Activated CD4-positive, alpha-beta T cell treated with anti-CD3 and anti-CD28 coated beads, Interleukin-2, amount 10 ng/mL, durations not matched to agents 7 days and 5 days (primary cell): ENCODE results near the gene MRPL38. TPM values are rescaled to one million over a fixed set of nuclear protein-coding genes. Genes with fewer than 3 reads are reported as not detected.

Source experiments
- CTCF ChIA-PET: fragments of 350-600 bp; sonication (Branson Sonifier 250); formaldehyde crosslinking; loops from one replicate; lab custom pipeline; 2021; ENCODE audit warnings: antibody characterized with exemption; lab: Charles Lee
- POLR2A ChIA-PET: fragments of 350-600 bp; sonication (Branson Sonifier 250); formaldehyde crosslinking; loops from one replicate; lab custom pipeline; 2021; ENCODE audit warnings: antibody characterized with exemption; lab: Charles Lee
- DNase-seq: peaks from one replicate; pipeline ENCODE4 v3.0.0-alpha.2; 2020
- H3K27ac Mint-ChIP-seq: one replicate; pipeline ENCODE4 v1.8.0; 2021; ENCODE audit warnings: mild to moderate bottlenecking, moderate library complexity, mixed read lengths
- H3K27me3 Mint-ChIP-seq: one replicate; pipeline ENCODE4 v1.8.0; 2021; ENCODE audit warnings: mixed read lengths
- H3K36me3 Mint-ChIP-seq: one replicate; pipeline ENCODE4 v1.8.0; 2021; ENCODE audit warnings: low read depth, mixed read lengths
- H3K4me1 Mint-ChIP-seq: one replicate; pipeline ENCODE4 v1.8.0; 2021; ENCODE audit warnings: mixed read lengths
- H3K4me3 Mint-ChIP-seq: one replicate; pipeline ENCODE4 v1.8.0; 2021; ENCODE audit warnings: mild to moderate bottlenecking, moderate library complexity, mixed read lengths
- H3K9me3 Mint-ChIP-seq: one replicate; pipeline ENCODE4 v1.8.0; 2021; ENCODE audit warnings: mixed read lengths
- total RNA-seq, 2 experiments: library from RNA; stranded (reverse); gene quantifications; one replicate each; pipeline ENCODE4 v1.2.3, GENCODE V29; 2021

Gene MRPL38
- 10 to 100 TPM; 95.9 to 97.5 TPM for total RNA-seq

DNA sequence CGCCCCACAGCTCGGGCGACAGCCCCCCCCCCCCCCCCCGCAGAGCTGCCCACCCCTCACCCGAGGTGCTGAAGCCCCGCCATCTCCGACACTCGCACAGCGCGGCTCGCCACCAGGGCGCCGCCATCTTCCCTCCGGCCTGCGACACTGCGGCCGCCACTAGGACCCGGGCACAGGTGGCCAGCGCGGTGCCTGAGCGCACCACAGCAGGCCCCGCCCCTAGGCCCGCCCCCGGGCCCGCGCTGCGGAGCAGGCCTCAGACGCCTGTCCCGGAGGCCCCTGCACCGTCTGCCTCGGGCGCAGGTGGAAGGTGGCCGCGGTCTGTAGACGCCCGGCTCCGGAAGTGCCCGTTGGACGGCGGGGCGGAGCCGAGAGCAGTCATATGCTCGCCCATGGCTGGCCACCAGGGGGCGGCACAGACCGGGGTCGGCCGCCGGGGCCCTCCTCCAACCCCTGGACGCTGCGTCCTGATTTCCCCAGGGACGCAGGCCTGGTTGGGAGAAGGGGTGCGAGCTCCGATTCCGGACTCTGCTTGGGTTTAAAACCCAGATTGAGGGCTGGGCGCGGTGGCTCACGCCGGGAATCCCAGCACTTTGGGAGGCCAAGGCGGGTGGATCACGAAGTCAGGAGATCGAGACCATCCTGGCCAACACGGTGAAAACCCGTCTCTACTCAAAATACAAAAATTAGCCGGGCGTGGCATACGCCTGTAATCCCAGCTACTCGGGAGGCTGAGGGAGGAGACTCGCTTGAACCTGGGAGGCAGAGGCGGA, at the start of gene MRPL38:
Gene MRPL38, minus strand, starts transcription at position 136 of the 773 bp plus-strand sequence. Its CDS starts 9 bp downstream, at position 127.
- ChIA-PET CTCF (interaction anchor here (0.8 to 4.0 kb wide), 18 partner anchors 8 to 240 kb away, joined by 3 to 28 read pairs (median 4); partner anchors contain the start of genes FBF1 and TRIM65), POLR2A (no interaction called here)
- Mint-ChIP-seq H3K27me3 (no peaks in the 10 kb centered on the region), H3K27ac (peak within 1 kb of the TSS; percentile 94), H3K9me3 (no peaks in the 10 kb centered on the region), H3K4me3 (peak within 1 kb of the TSS; percentile 85), H3K36me3 (peaks cover 3% of the 10 kb centered on the region), H3K4me1 (peaks cover 20% of the 10 kb centered on the region)
- peak; percentile 95 for DNase-seq

DNA sequence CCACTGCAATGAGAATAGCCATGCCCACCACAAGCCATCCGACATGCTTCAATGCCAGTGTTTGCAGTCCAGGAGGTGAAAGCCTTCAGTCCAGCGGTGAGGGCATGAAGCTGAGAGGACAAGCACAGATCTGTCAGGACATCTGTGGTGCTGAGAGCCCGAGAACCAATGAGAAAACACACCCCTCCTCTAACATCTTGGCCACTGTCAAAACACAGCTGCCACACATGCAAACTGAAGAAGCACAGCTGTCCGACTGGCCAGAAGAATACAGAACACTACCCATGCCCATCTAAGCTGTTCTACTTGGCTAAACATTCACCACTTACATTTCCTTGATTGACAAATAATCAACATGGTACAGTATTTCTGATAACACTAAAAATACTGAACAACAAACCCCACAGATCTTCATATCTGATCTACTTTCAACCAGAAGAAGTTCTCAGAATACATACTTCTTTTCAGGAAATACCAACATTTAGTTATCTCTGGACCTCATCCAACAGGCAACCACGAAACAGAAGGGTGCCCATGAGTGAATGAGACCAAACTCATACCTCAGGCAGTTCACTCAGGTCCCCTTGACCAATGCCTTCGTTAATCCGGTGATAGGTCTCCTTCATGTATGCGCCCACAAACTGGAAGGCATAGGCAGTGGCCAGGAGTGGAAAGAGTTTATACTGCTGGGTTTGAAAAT, 46.3 kb upstream of the MRPL38 start:
- DNase-seq = no peak
- Mint-ChIP-seq H3K9me3 (no peaks in the 10 kb centered on the region), H3K4me1 (peaks cover 17% of the 10 kb centered on the region), H3K27ac (no peak overlapping the region), H3K27me3 (no peaks in the 10 kb centered on the region), H3K36me3 (peaks cover 44% of the 10 kb centered on the region), H3K4me3 (no peak overlapping the region)
- POLR2A ChIA-PET = no interaction called here
- CTCF ChIA-PET = interaction anchor here (0.7 to 1.4 kb wide), 2 partner anchors 50 to 141 kb away, joined by 3 read pairs; no protein-coding TSS in a partner anchor

DNA sequence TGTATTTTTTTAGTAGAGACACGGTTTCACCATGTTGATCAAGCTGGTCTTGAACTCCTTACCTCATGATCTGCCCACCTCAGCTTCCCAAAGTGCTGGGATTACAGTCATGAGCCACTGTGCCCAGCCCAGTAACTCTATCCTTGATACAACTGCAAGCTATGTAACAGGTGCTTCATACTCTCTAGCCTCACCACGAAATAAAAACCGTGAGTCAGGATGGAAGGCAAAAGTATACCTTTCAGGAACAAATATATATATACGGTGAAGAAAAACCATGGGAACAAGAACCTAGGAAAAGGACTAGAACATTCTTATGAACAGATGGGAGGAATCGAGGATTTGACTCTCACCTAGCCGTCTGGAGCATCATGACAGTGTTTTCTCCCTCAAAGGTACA, 45.7 kb upstream of the MRPL38 start:
- no peak overlapping the region for H3K27ac Mint-ChIP-seq
- DNase-seq = no peak
- no peaks in the 10 kb centered on the region for H3K9me3 Mint-ChIP-seq
- peaks cover 40% of the 10 kb centered on the region for H3K36me3 Mint-ChIP-seq
- H3K4me3 Mint-ChIP-seq = no peak overlapping the region
- H3K27me3 Mint-ChIP-seq = no peaks in the 10 kb centered on the region
- POLR2A ChIA-PET = no interaction called here
- CTCF ChIA-PET = interaction anchor here (0.7 to 1.4 kb wide), 2 partner anchors 51 to 142 kb away, joined by 3 read pairs; no protein-coding TSS in a partner anchor
- H3K4me1 Mint-ChIP-seq = peaks cover 17% of the 10 kb centered on the region

DNA sequence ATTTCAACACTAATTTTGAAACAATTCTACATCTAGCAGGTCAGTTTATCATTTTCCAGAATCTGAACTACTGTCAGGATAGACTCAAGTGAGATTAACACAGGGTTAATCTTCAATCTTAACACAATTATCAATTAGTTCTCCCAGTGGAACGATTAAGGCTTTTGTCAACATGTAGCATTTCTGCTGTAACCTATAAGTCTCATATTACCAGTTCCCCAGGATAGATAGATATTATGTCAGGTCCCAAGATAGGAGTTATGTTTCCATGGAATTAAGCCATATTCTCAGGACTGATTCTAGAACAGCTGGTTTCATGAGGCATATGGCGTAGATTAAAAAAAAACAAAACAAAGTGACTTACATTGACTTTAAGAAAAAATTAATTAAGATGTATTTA, 40.5 kb upstream of the MRPL38 start:
- Mint-ChIP-seq H3K4me1 (peaks cover 16% of the 10 kb centered on the region), H3K36me3 (peaks cover 16% of the 10 kb centered on the region), H3K27ac (no peak overlapping the region), H3K9me3 (no peaks in the 10 kb centered on the region), H3K27me3 (no peaks in the 10 kb centered on the region), H3K4me3 (no peak overlapping the region)
- no peak for DNase-seq
- POLR2A ChIA-PET = no interaction called here
- CTCF ChIA-PET = interaction anchor here (0.7 kb wide), 1 partner anchor 335 kb away, joined by 3 read pairs; no protein-coding TSS in a partner anchor

DNA sequence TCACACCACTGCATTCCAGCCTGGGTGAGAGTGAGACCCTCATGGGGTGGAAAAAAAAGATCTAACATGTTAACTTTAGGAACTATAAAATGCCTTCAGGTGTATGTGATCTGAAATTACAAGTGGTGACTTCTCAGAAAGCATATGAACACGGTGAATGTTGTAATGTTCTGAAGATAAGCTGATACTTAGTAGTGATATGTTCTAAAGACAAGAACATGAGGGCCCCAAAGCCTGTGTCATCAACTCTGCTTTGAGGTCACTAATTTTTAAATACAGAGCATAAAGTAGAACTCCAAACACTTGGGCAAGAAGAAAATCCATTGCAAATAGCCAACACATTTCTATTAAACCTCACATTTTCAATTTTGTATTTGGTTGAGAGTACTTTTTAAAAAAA, 38.8 kb upstream of the MRPL38 start:
- DNase-seq = no peak
- H3K36me3 Mint-ChIP-seq = peaks cover 7% of the 10 kb centered on the region
- H3K27ac Mint-ChIP-seq = no peak overlapping the region
- no peaks in the 10 kb centered on the region for H3K9me3 Mint-ChIP-seq
- H3K4me1 Mint-ChIP-seq = peaks cover 18% of the 10 kb centered on the region
- CTCF ChIA-PET = no interaction called here
- POLR2A ChIA-PET = no interaction called here
- H3K27me3 Mint-ChIP-seq = no peaks in the 10 kb centered on the region
- no peak overlapping the region for H3K4me3 Mint-ChIP-seq

DNA sequence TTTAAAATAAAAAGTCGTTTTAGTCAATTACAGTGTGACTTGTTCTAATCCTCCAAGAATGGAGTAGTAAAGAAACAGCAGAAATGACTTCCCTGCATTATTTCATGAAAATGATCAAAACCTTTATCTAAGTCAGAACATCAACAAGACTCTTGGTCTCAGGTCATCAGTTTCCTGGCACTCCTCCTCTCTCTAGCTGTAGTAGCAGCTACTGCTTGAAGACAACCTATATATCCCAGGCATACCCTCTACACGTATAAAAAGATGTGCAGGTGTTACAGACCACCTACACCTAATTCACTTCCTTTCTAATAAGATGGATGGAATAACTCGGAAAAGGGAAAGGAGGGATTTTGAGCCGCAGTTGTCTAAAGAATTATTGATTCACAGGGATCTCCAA, 37.8 kb upstream of the MRPL38 start:
- Mint-ChIP-seq H3K9me3 (no peaks in the 10 kb centered on the region), H3K4me1 (peaks cover 18% of the 10 kb centered on the region), H3K27me3 (no peaks in the 10 kb centered on the region), H3K36me3 (peaks cover 7% of the 10 kb centered on the region), H3K4me3 (no peak overlapping the region), H3K27ac (peak overlapping the region; percentile 41)
- POLR2A ChIA-PET = no interaction called here
- no peak for DNase-seq
- CTCF ChIA-PET = no interaction called here

DNA sequence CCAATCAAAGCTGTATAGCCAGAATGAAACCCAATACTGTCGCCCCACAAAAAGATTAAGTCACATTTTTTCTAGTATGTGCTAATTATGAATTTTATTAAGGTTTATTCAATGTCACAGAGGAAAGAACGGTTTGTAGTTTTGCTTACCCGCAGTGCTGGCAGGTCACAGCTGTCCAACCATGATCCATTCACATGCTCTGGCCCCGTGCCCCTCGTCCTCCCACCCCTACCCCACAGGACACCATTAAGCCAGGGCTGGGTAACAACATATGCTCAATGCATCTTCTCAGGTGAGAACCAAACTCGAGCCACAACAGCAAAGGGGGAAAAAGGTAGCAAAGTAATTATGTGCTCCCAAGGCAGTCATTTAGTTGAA, 36.7 kb upstream of the MRPL38 start:
- CTCF ChIA-PET = interaction anchor here (0.7 to 1.3 kb wide), 5 partner anchors 11 to 59 kb away, joined by 3 to 5 read pairs (median 4); partner anchors contain the start of gene CDK3
- H3K4me1 Mint-ChIP-seq = peaks cover 18% of the 10 kb centered on the region
- H3K27ac Mint-ChIP-seq = peak overlapping the region; percentile 50
- DNase-seq = no peak
- peaks cover 3% of the 10 kb centered on the region for H3K36me3 Mint-ChIP-seq
- H3K4me3 Mint-ChIP-seq = peak overlapping the region; percentile 92
- H3K27me3 Mint-ChIP-seq = no peaks in the 10 kb centered on the region
- POLR2A ChIA-PET = no interaction called here
- no peaks in the 10 kb centered on the region for H3K9me3 Mint-ChIP-seq

DNA sequence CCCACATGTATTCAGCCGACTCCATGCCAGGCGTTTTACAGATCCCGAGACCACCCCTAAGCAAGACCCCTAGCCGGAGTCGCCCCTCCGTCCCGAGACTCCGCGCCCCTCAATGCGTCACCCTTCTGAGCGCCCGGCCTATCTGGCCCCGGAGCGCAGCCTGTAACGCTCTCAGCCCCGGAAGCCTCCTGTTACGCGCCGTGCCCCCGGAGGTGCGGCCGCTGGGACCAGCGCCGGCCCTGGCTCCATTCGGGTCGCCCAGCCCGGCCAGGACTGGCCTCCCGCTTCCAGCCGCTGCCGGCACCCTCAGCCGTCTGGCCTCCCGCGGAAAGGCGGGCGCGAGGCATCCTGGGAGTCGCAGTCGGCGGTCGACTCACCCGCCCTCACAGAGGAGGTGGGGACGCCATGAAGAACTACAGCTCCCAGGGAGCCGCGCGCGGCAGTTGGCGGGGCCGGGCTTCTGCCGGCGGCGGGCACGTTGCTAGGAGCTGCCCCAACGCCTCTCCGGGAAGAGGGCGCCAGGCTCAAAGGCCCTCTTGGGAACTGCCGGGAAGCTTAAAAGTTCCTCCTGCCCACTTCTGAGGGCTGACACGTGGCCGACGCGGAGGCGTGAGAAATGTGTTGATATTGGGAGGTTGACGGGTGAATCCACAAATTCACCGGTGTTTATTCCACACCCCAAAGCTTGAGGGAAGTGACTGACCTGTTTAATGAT, 36.2 kb upstream of the MRPL38 start, which contains the start of gene FBF1:
Gene FBF1, minus strand, starts transcription at position 316 of the 715 bp plus-strand sequence. CDS start 2,893 bp downstream, outside the sequence.
- H3K27ac Mint-ChIP-seq = peak within 1 kb of the TSS; percentile 89
- POLR2A ChIA-PET = no interaction called here
- H3K9me3 Mint-ChIP-seq = no peaks in the 10 kb centered on the region
- H3K4me3 Mint-ChIP-seq = peak within 1 kb of the TSS; percentile 92
- CTCF ChIA-PET = interaction anchor here (0.7 to 1.3 kb wide), 6 partner anchors 10 to 59 kb away, joined by 3 to 5 read pairs (median 4); partner anchors contain the start of gene CDK3
- peaks cover 18% of the 10 kb centered on the region for H3K4me1 Mint-ChIP-seq
- peak; percentile 92 for DNase-seq
- H3K27me3 Mint-ChIP-seq = no peaks in the 10 kb centered on the region
- H3K36me3 Mint-ChIP-seq = peaks cover 3% of the 10 kb centered on the region

DNA sequence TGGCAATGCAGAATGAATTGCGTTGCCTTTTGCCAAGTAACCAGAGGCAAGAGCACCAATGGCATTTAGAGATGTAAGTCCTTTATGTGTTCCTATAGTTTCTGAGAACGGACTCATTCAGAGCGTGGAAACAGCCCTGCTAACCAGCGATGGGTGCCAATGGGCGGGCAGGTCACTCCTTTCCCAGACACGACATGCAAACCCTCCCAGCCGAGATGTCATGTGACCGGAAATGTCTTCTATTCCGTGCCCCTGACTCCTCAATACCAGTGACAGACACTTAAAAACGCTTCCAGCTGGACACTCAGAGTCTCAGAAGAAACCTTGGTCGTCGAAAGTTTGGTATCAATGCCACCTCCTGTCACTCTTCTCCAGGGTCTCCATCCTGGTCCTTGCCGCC, 33.0 kb upstream of the MRPL38 start:
- DNase-seq = no peak
- no peak overlapping the region for H3K27ac Mint-ChIP-seq
- no peaks in the 10 kb centered on the region for H3K36me3 Mint-ChIP-seq
- CTCF ChIA-PET = no interaction called here
- POLR2A ChIA-PET = interaction anchor here (0.6 kb wide), 1 partner anchor 41 kb away, joined by 3 read pairs; the partner anchor contains the start of genes ACOX1 and TEN1
- peaks cover 18% of the 10 kb centered on the region for H3K4me1 Mint-ChIP-seq
- H3K27me3 Mint-ChIP-seq = no peaks in the 10 kb centered on the region
- H3K4me3 Mint-ChIP-seq = no peak overlapping the region
- H3K9me3 Mint-ChIP-seq = no peaks in the 10 kb centered on the region

DNA sequence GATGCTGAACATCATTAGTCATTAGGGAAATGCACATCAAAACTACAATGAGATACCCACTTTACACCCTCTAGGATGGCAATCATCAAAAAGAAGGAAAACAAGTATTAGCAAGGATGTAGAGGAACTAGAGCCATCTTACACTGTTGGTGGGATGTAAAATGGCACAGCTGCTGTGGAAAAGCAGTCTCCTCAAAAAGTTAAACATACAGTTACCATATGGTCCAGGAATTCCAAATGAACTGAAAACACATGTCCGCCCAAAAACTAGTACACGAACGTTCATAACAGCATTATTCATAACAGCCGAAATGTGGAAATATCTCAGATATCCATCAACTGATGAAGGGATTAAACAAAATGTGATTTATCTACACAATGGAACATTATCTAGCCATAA, 29.1 kb upstream of the MRPL38 start:
- POLR2A ChIA-PET = no interaction called here
- DNase-seq = no peak
- no peaks in the 10 kb centered on the region for H3K4me1 Mint-ChIP-seq
- no peaks in the 10 kb centered on the region for H3K9me3 Mint-ChIP-seq
- CTCF ChIA-PET = interaction anchor here (0.7 kb wide), 1 partner anchor 528 kb away, joined by 4 read pairs; no protein-coding TSS in a partner anchor
- no peaks in the 10 kb centered on the region for H3K36me3 Mint-ChIP-seq
- no peak overlapping the region for H3K4me3 Mint-ChIP-seq
- no peaks in the 10 kb centered on the region for H3K27me3 Mint-ChIP-seq
- no peak overlapping the region for H3K27ac Mint-ChIP-seq

DNA sequence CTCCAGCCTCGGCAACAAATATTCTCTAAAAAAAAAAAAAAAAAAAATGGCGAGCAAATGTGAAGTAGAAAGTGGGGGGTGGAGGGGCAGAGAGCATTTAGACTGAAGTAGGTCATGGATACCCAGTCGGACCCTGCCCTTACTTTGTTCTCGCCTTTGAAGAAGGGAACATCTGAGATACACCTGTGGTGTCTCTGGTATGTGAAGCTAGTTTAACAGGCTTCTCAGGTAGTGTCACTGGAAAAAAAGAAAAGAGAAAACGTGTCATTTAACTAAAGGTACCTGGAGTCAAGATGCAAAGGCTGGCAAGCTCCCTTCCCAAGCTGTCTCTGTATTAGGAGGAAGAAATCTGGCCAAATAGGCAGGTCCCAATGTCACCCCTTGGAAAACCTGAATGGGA, 28.2 kb upstream of the MRPL38 start:
- POLR2A ChIA-PET = no interaction called here
- CTCF ChIA-PET = no interaction called here
- H3K4me3 Mint-ChIP-seq = no peak overlapping the region

DNA sequence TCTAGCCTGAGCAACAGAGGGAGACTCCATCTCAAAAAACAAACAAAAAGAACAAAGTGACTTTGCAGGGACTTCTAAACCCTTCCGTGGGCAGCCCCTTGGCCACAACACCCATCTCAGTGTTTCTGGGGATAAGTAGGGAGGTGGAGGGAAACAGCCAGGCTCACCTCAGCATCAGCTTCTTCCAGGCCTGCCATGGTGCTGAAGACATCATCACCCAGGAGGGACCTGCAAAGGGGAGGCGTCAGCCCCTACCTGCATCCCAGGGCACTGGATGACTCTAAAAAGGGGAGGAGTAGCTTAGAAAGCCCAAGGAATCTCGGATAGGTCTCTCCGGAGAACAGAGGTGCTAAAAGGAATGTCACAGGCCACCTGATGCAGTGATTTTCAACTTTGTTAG, 26.4 kb upstream of the MRPL38 start:
- ChIA-PET CTCF (interaction anchor here (0.5 to 2.4 kb wide), 4 partner anchors 10 to 83 kb away, joined by 3 to 6 read pairs (median 4); partner anchors contain the start of genes FBF1 and MRPL38), POLR2A (no interaction called here)
- H3K9me3 Mint-ChIP-seq = no peaks in the 10 kb centered on the region
- no peak for DNase-seq
- no peaks in the 10 kb centered on the region for H3K4me1 Mint-ChIP-seq
- no peaks in the 10 kb centered on the region for H3K36me3 Mint-ChIP-seq
- H3K27me3 Mint-ChIP-seq = no peaks in the 10 kb centered on the region
- no peak overlapping the region for H3K4me3 Mint-ChIP-seq
- H3K27ac Mint-ChIP-seq = no peak overlapping the region

More for the DNA sequence above, 28.2 kb upstream of the MRPL38 start:
- no peaks in the 10 kb centered on the region for H3K9me3 Mint-ChIP-seq
- no peaks in the 10 kb centered on the region for H3K36me3 Mint-ChIP-seq
- no peak overlapping the region for H3K27ac Mint-ChIP-seq
- H3K4me1 Mint-ChIP-seq = no peaks in the 10 kb centered on the region
- no peaks in the 10 kb centered on the region for H3K27me3 Mint-ChIP-seq
- DNase-seq = no peak
